22Rv1 (cell line): ENCODE results near the gene DHX38.

ENCODE experiments used
- ZFX ChIP-seq: fragments of 450-650 bp; IDR thresholded peaks from 2 replicates; pipeline ENCODE4 v1.6.1; 2017; ENCODE audit warnings: antibody characterized with exemption, borderline replicate concordance
- TF ChIP-seq, protein P1 (sequence below): fragments of 450-650 bp; IDR thresholded peaks from 2 replicates; pipeline ENCODE4 v1.5.1; 2017; ENCODE audit warnings: mild to moderate bottlenecking

GRCh38 chr16:72050769-72051464, 42.7 kb upstream of the DHX38 start:
- TF ChIP-seq, protein P1, sequence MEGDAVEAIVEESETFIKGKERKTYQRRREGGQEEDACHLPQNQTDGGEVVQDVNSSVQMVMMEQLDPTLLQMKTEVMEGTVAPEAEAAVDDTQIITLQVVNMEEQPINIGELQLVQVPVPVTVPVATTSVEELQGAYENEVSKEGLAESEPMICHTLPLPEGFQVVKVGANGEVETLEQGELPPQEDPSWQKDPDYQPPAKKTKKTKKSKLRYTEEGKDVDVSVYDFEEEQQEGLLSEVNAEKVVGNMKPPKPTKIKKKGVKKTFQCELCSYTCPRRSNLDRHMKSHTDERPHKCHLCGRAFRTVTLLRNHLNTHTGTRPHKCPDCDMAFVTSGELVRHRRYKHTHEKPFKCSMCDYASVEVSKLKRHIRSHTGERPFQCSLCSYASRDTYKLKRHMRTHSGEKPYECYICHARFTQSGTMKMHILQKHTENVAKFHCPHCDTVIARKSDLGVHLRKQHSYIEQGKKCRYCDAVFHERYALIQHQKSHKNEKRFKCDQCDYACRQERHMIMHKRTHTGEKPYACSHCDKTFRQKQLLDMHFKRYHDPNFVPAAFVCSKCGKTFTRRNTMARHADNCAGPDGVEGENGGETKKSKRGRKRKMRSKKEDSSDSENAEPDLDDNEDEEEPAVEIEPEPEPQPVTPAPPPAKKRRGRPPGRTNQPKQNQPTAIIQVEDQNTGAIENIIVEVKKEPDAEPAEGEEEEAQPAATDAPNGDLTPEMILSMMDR: no peak
- no peak for TF ChIP-seq ZFX
